OCI-LY7 (cell line): ENCODE results near the gene EEIG1. TPM values are rescaled to one million over a fixed set of nuclear protein-coding genes. Genes with fewer than 3 reads are reported as not detected.

ENCODE experiments used
- BruUV-seq: library from RNA; stranded (reverse); fragments of 400-500 nt; replicated peaks from 2 replicates; lab custom pipeline; 2021; lab: Mats Ljungman, UMichigan
- CTCF ChIA-PET: fragments of 300-600 bp; sonication (Branson Sonifier 250); formaldehyde crosslinking; loops from one replicate; lab custom pipeline; 2022; ENCODE audit warnings: antibody characterized with exemption; ENCODE audit not compliant: unreplicated experiment; lab: Charles Lee
- POLR2A ChIA-PET: fragments of 300-600 bp; sonication (Branson Sonifier 250); formaldehyde crosslinking; loops from one replicate; lab custom pipeline; 2022; ENCODE audit warnings: antibody characterized with exemption; lab: Charles Lee
- DNase-seq: peaks from one replicate; pipeline ENCODE4 v3.0.0-alpha.2; 2015; ENCODE audit warnings: low spot score
- H2AFZ ChIP-seq: fragments of 200-600 bp; sonication (generic), shearing (Covaris generic); 2 replicates; pipeline ENCODE4 v1.6.1; 2014; ENCODE audit warnings: mild to moderate bottlenecking, antibody characterized with exemption, low read length, moderate library complexity
- H3K27ac ChIP-seq: fragments of 200-600 bp; sonication (generic); 2 replicates; pipeline ENCODE4 v1.5.1; 2014; ENCODE audit warnings: mixed run types, low read depth, mild to moderate bottlenecking, moderate library complexity, low read length, inconsistent platforms; ENCODE audit not compliant: poor library complexity, severe bottlenecking
- H3K36me3 ChIP-seq: fragments of 200-600 bp; sonication (generic); 2 replicates; pipeline ENCODE4 v1.6.1; 2014; ENCODE audit warnings: mild to moderate bottlenecking, antibody characterized with exemption, low read length, moderate library complexity, mixed read lengths; ENCODE audit not compliant: insufficient read depth
- H3K4me1 ChIP-seq: fragments of 200-600 bp; sonication (generic); 2 replicates; pipeline ENCODE4 v1.5.1; 2014; ENCODE audit warnings: mild to moderate bottlenecking, low read length; ENCODE audit not compliant: insufficient read depth, poor library complexity, severe bottlenecking
- H3K4me2 ChIP-seq: fragments of 200-600 bp; sonication (generic); 2 replicates; pipeline ENCODE4 v1.6.1; 2014; ENCODE audit warnings: mild to moderate bottlenecking, low read length
- H3K4me3 ChIP-seq: fragments of 200-600 bp; sonication (generic); 2 replicates; pipeline ENCODE4 v1.5.1; 2014; ENCODE audit warnings: mild to moderate bottlenecking, low read depth, low read length; ENCODE audit not compliant: poor library complexity, severe bottlenecking
- H3K79me2 ChIP-seq: fragments of 200-600 bp; sonication (generic); 2 replicates; pipeline ENCODE4 v1.6.1; 2016; ENCODE audit warnings: low read depth, mild to moderate bottlenecking, low read length, moderate library complexity, mixed read lengths; ENCODE audit not compliant: insufficient read depth
- H3K9me2 ChIP-seq: fragments of 200-600 bp; sonication (generic); 2 replicates; pipeline ENCODE4 v1.6.1; 2016; ENCODE audit warnings: mild to moderate bottlenecking, low read length, mixed read lengths; ENCODE audit not compliant: insufficient read depth
- H3K9me3 ChIP-seq: fragments of 200-600 bp; sonication (generic); 2 replicates; pipeline ENCODE4 v1.6.1; 2014; ENCODE audit warnings: mild to moderate bottlenecking, mixed run types, low read length, mixed read lengths
- H4K20me1 ChIP-seq: fragments of 200-600 bp; sonication (generic); 2 replicates; pipeline ENCODE4 v1.6.1; 2014; ENCODE audit warnings: mild to moderate bottlenecking, antibody characterized with exemption, low read length, moderate library complexity, mixed read lengths; ENCODE audit not compliant: insufficient read depth
- EZH2phosphoT487 ChIP-seq: fragments of 200-600 bp; sonication (generic); IDR thresholded peaks from 2 replicates; pipeline ENCODE4 v1.6.1; 2018; ENCODE audit warnings: low read depth, borderline replicate concordance, mild to moderate bottlenecking, mixed run types, antibody characterized with exemption, low read length, moderate library complexity, mixed read lengths
- intact Hi-C: fragments of 100-400 bp; cut with micrococcal nuclease; formaldehyde crosslinking; loops from one replicate; pipeline ENCODE4 v1.10.0; 2022; ENCODE audit not compliant: unreplicated experiment
- total RNA-seq, 2 experiments: library from RNA; depleted of rRNA in 1 of 2; stranded (reverse); fragments of >200 nt in 1 of 2; shearing (Covaris generic) in 1 of 2; gene quantifications; 2 replicates each; pipeline ENCODE4 v1.2.3, GENCODE V29; 2014 to 2022
- TF ChIP-seq, protein P1 (sequence below): fragments of 200-600 bp; sonication (generic); conservative IDR thresholded peaks from 2 replicates; pipeline ENCODE4 v1.5.1; 2014; ENCODE audit warnings: mild to moderate bottlenecking, antibody characterized with exemption, low read length, moderate library complexity, mixed read lengths

EEIG1 gene
- total RNA-seq, 2 experiments from 2014 or later, result 25.8 to 60.1 TPM

DNA sequence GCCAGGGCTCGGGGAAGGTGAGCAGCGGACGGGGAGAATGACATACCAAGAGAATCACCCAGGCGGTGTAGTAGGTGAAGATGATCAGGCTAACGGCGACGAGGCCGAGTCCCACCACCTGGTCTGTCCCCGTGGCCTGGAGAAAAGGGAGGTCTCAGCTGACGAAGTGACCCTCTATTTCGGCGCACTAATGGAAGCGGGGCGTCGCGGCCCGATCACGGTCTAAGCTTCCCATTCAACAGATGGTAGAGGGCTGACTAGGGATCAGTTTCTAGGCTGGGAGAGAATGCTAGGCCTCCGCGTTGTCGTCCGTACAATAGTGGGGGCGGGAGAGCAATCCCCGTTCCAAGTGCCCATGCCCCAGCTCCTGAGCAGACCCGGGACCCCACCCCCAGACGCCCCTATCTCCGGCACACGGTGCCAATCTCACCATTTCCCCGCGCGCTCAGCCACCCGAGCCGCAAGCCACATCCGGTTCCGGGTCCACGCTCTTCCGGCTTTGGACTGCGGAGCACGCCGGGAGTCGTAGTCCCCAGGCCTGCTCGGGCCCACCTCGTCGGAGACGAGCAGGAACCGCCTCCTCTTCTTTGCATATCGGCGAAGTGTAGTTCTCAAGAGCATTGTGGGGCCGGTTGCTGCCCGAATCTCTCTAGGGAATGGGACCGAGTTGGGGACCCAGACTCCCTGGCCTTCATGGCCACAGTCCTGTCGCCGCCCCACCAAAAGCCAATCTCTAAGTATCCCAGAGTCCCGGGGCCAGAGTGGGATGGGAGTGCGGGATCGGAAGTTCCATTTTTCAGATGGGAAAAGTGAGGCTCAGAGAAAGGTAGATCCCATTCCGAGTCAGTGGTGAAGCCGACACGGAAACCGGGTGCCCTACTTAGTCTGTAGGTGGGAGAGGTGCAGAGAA lies 43.1 kb downstream of the EEIG1 start, which contains the start of gene DPM2:
Gene DPM2, minus strand, starts transcription at position 467 of the 910 bp plus-strand sequence. Its CDS starts 34 bp downstream, at position 433.
- peak within 1 kb of the TSS; percentile 71 for H3K4me2 ChIP-seq
- peaks cover 23% of the 10 kb centered on the region; the same call in 1 of the 2 replicates for H3K79me2 ChIP-seq

DNA sequence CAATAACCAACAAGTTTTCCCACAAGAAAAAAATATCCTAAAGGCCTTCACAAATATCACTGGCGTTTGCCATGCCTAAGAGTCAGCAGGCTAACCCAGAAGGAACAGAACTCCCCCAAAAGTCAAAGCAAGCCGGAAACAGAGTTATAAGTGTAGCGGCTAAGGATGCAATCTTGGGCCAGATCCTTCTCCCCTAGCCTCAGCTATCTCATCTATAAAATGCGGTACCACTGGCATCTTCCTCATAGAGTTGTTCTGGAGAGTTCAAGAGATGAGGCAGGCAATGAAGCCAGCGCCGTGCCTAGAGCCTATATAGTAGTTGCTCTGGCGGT lies 43.8 kb downstream of the EEIG1 start:
- Histone ChIP-seq H3K4me1 (peaks cover 28% of the 10 kb centered on the region), H3K79me2 (peaks cover 23% of the 10 kb centered on the region; the same call in 1 of the 2 replicates), H4K20me1 (peaks cover 10% of the 10 kb centered on the region; the same call in 1 of the 2 replicates), H3K9me3 (no peaks in the 10 kb centered on the region), H3K4me2 (peak overlapping the region; percentile 71), H3K4me3 (peak overlapping the region; percentile 81), H3K36me3 (peaks cover 39% of the 10 kb centered on the region), H3K9me2 (no peaks in the 10 kb centered on the region), H3K27ac (peak overlapping the region; percentile 36), H2AFZ (peak overlapping the region; percentile 3; the same call in 1 of the 2 replicates)
- POLR2A ChIA-PET, result interaction anchor here (1.0 to 1.1 kb wide), 2 partner anchors 21 to 94 kb away, joined by 3 read pairs; no protein-coding TSS in a partner anchor
- BruUV-seq, result no TSS peak
- no peak for TF ChIP-seq EZH2phosphoT487
- TF ChIP-seq, protein P1, sequence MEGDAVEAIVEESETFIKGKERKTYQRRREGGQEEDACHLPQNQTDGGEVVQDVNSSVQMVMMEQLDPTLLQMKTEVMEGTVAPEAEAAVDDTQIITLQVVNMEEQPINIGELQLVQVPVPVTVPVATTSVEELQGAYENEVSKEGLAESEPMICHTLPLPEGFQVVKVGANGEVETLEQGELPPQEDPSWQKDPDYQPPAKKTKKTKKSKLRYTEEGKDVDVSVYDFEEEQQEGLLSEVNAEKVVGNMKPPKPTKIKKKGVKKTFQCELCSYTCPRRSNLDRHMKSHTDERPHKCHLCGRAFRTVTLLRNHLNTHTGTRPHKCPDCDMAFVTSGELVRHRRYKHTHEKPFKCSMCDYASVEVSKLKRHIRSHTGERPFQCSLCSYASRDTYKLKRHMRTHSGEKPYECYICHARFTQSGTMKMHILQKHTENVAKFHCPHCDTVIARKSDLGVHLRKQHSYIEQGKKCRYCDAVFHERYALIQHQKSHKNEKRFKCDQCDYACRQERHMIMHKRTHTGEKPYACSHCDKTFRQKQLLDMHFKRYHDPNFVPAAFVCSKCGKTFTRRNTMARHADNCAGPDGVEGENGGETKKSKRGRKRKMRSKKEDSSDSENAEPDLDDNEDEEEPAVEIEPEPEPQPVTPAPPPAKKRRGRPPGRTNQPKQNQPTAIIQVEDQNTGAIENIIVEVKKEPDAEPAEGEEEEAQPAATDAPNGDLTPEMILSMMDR, result no peak
- intact Hi-C loops, result no loop called here
- CTCF ChIA-PET, result no interaction called here
- DNase-seq, result peak; percentile 36

More for the DNA sequence above, 43.1 kb downstream of the EEIG1 start, which contains the start of gene DPM2:
- Histone ChIP-seq H3K4me3 (peak within 1 kb of the TSS; percentile 81), H3K4me1 (peaks cover 28% of the 10 kb centered on the region), H2AFZ (peak within 1 kb of the TSS; percentile 3; the same call in 1 of the 2 replicates), H3K36me3 (peaks cover 45% of the 10 kb centered on the region), H3K9me2 (no peaks in the 10 kb centered on the region), H3K27ac (peak within 1 kb of the TSS; percentile 36), H3K9me3 (no peaks in the 10 kb centered on the region), H4K20me1 (peaks cover 10% of the 10 kb centered on the region; the same call in 1 of the 2 replicates)
- CTCF ChIA-PET, result interaction anchor here (0.5 kb wide), 1 partner anchor 33 kb away, joined by 4 read pairs; no protein-coding TSS in a partner anchor
- no peak for TF ChIP-seq EZH2phosphoT487
- TF ChIP-seq, protein P1, result no peak
- BruUV-seq, result TSS peak; percentile 74
- peak; percentile 96 for DNase-seq
- intact Hi-C loops, result no loop called here
- POLR2A ChIA-PET, result interaction anchor here (1.0 to 1.1 kb wide), 2 partner anchors 21 to 93 kb away, joined by 3 read pairs; no protein-coding TSS in a partner anchor
